HG03175 (cell line): Measurements from ENCODE around the gene AJAP1.

ENCODE experiments used
- ATAC-seq: cut with Tn5 transposase; IDR thresholded peaks from one replicate; pipeline ENCODE4 v1.9.1; 2021; ENCODE audit warnings: mild to moderate bottlenecking, moderate library complexity; ENCODE audit not compliant: unreplicated experiment

The AJAP1 gene

GRCh38 chr1:4697801-4698200 lies 43.4 kb downstream of the AJAP1 start:
- ATAC-seq: no peak

GRCh38 chr1:4698911-4699310 lies 44.5 kb downstream of the AJAP1 start:
- no peak for ATAC-seq

- no peak for ATAC-seq
These were observed 45.2 kb downstream of the AJAP1 start for GRCh38 chr1:4699376-4700301.

- ATAC-seq: no peak
These were observed 46.4 kb downstream of the AJAP1 start for GRCh38 chr1:4700801-4701200.

- no peak for ATAC-seq
These were observed 46.9 kb downstream of the AJAP1 start for GRCh38 chr1:4701276-4701675.

GRCh38 chr1:4702464-4702863 lies 48.1 kb downstream of the AJAP1 start:
- ATAC-seq: no peak

GRCh38 chr1:4702932-4703331 lies 48.5 kb downstream of the AJAP1 start:
- no peak for ATAC-seq

- no peak for ATAC-seq
These were observed 49.2 kb downstream of the AJAP1 start for GRCh38 chr1:4703646-4704045.

- ATAC-seq: no peak
These were observed 54.6 kb downstream of the AJAP1 start for GRCh38 chr1:4708840-4709507.

- ATAC-seq: no peak
These were observed 55.2 kb downstream of the AJAP1 start for GRCh38 chr1:4709641-4710040.

- no peak for ATAC-seq
These were observed 56.4 kb downstream of the AJAP1 start for GRCh38 chr1:4710592-4711415.

- ATAC-seq: no peak
These were observed 57.2 kb downstream of the AJAP1 start for GRCh38 chr1:4711416-4712275.

- no peak for ATAC-seq
These were observed 59.3 kb downstream of the AJAP1 start for GRCh38 chr1:4713669-4714068.

GRCh38 chr1:4716406-4716805 lies 62.0 kb downstream of the AJAP1 start:
- no peak for ATAC-seq

- no peak for ATAC-seq
These were observed 63.7 kb downstream of the AJAP1 start for GRCh38 chr1:4718071-4718470.

- no peak for ATAC-seq
These were observed 68.7 kb downstream of the AJAP1 start for GRCh38 chr1:4723106-4723505.

- ATAC-seq: no peak
These were observed 69.6 kb downstream of the AJAP1 start for GRCh38 chr1:4724001-4724400.

- ATAC-seq: no peak
These were observed 70.4 kb downstream of the AJAP1 start for GRCh38 chr1:4724695-4725250.

- ATAC-seq: no peak
These were observed 71.0 kb downstream of the AJAP1 start for GRCh38 chr1:4725416-4725815.
